ENCODE measurements around the gene RPS14. TPM values are rescaled to one million over a fixed set of nuclear protein-coding genes. Genes with fewer than 3 reads are reported as not detected.

The RPS14 gene
- total and polyA plus RNA-seq, 9 of the 15 experiments (the other 6 are each of a cell fraction or from before 2014, with no cell fraction given), result 1,824 to 5,983 (median 3,017) TPM

GRCh38 chr5:150411245-150411979 is 38.1 kb downstream of the RPS14 start:
- CTCF ChIA-PET (ENCODE audit: low intra/inter-chr PET ratio), result no interaction called here
- H3K36me3 ChIP-seq (ENCODE audit: control insufficient read depth, insufficient read depth, low read length), result no peaks in the 10 kb centered on the region
- H3K4me1 ChIP-seq (replicated peaks in 1 of 2; ENCODE audit: control insufficient read depth in 2 of 2, insufficient read depth in 2 of 2, low read length in 2 of 2), result peaks cover 4 to 12% of the 10 kb centered on the region in 2 experiments; a peak in 3 of 5 replicates
- no peak for ATAC-seq
- H2AFZ ChIP-seq (ENCODE audit: low read depth, low read length), result no peak overlapping the region
- 0 out of 2 replicates have a peak, but pooled peaks cover 5% of the 10 kb centered on the region for H4K20me1 ChIP-seq (replicated peaks; ENCODE audit: control insufficient read depth, insufficient read depth, low read length)
- H3K27ac ChIP-seq (ENCODE audit: extremely low read depth, low read depth, low read length), result no peak overlapping the region
- no peak for FAIRE-seq
- DNase-seq (ENCODE audit: extremely low read depth in 1 of 4, low spot score in 3 of 4), result no peak
- H3K9me1 ChIP-seq (ENCODE audit: control insufficient read depth, insufficient read depth, low read length), result no peaks in the 10 kb centered on the region
- no peak overlapping the region for H3K9ac ChIP-seq (ENCODE audit: insufficient read depth in 1 of 2, low read depth in 2 of 2, low read length in 2 of 2)
- 59% methylated on average over 5 of the region's 5 CpGs for WGBS (ENCODE audit: insufficient coverage, low coverage, missing lambda C conversion rate)
- H3K27me3 ChIP-seq (ENCODE audit: control insufficient read depth in 2 of 2, insufficient read depth in 2 of 2, low read length in 2 of 2), result peaks cover 2 to 8% of the 10 kb centered on the region in 2 experiments; a peak in 1 of 5 replicates
- BruUV-seq (replicated peaks), result no TSS peak
- intact Hi-C loops (cut with micrococcal nuclease), result no loop called here
- H3K4me3 ChIP-seq, result no peak overlapping the region
- no peaks in the 10 kb centered on the region for H3K9me3 ChIP-seq (replicated peaks; ENCODE audit: control insufficient read depth, insufficient read depth, low read depth, low read length)
- POLR2A ChIA-PET, result interaction anchor here (0.5 to 1.6 kb wide), 6 partner anchors 11 to 526 kb away, joined by 3 read pairs; no protein-coding TSS in a partner anchor
- H3K79me2 ChIP-seq (ENCODE audit: control insufficient read depth, insufficient read depth, low read length), result no peaks in the 10 kb centered on the region
- H3K4me2 ChIP-seq (ENCODE audit: insufficient read depth, low read length), result no peak overlapping the region
- in situ Hi-C loops (cut with MboI), result no loop called here
- TF ChIP-seq RFX5 (IDR thresholded peaks at IDR 0.05; ENCODE audit: low read depth, low read length) (peak; percentile 96), CREM (IDR thresholded peaks at IDR 0.05; ENCODE audit: low read depth) (peak; percentile 63), FOXA1 (IDR thresholded peaks at IDR 0.05; ENCODE audit: borderline replicate concordance) (no peak)

- Histone ChIP-seq H2AFZ (ENCODE audit: low read depth, low read length) (no peak overlapping the region), H3K36me3 (ENCODE audit: control insufficient read depth, insufficient read depth, low read length) (no peaks in the 10 kb centered on the region), H3K9me1 (ENCODE audit: control insufficient read depth, insufficient read depth, low read length) (no peaks in the 10 kb centered on the region), H3K4me3 (no peak overlapping the region), H4K20me1 (replicated peaks; ENCODE audit: control insufficient read depth, insufficient read depth, low read length) (0 out of 2 replicates have a peak, but pooled peaks cover 5% of the 10 kb centered on the region), H3K4me1 (replicated peaks in 1 of 2; ENCODE audit: control insufficient read depth in 2 of 2, insufficient read depth in 2 of 2, low read length in 2 of 2) (peaks cover 4 to 12% of the 10 kb centered on the region in 2 experiments; a peak in 3 of 5 replicates), H3K27me3 (ENCODE audit: control insufficient read depth in 2 of 2, insufficient read depth in 2 of 2, low read length in 2 of 2) (peaks cover 2 to 8% of the 10 kb centered on the region in 2 experiments; a peak in 1 of 5 replicates), H3K4me2 (ENCODE audit: insufficient read depth, low read length) (no peak overlapping the region), H3K9me3 (replicated peaks; ENCODE audit: control insufficient read depth, insufficient read depth, low read depth, low read length) (no peaks in the 10 kb centered on the region), H3K9ac (ENCODE audit: insufficient read depth in 1 of 2, low read depth in 2 of 2, low read length in 2 of 2) (no peak overlapping the region), H3K27ac (ENCODE audit: extremely low read depth, low read depth, low read length) (no peak overlapping the region), H3K79me2 (ENCODE audit: control insufficient read depth, insufficient read depth, low read length) (no peaks in the 10 kb centered on the region)
- in situ Hi-C loops (cut with MboI) (no loop called here), intact Hi-C loops (cut with micrococcal nuclease) (no loop called here)
- no TSS peak for BruUV-seq (replicated peaks)
- 30% methylated on average over 4 of the region's 4 CpGs for WGBS (ENCODE audit: insufficient coverage, low coverage, missing lambda C conversion rate)
- peak; percentile 73 for ATAC-seq
- DNase-seq (ENCODE audit: extremely low read depth in 1 of 4, low spot score in 3 of 4), result peak in 1 of 4 experiments; percentile 42
- ChIA-PET CTCF (ENCODE audit: low intra/inter-chr PET ratio) (no interaction called here), POLR2A (interaction anchor here (0.5 to 1.6 kb wide), 9 partner anchors 10 to 1489 kb away, joined by 3 read pairs; no protein-coding TSS in a partner anchor)
- FAIRE-seq, result peak; percentile 75
- TF ChIP-seq GTF2A2 (tag; IDR thresholded peaks at IDR 0.05) (no peak), ZSCAN32 (CRISPR knock-in tag; IDR thresholded peaks at IDR 0.05) (no peak), ZNF57 (CRISPR knock-in tag; IDR thresholded peaks at IDR 0.05) (no peak), ZNF280B (CRISPR knock-in tag; IDR thresholded peaks at IDR 0.05) (no peak), BRF1 (IDR thresholded peaks at IDR 0.05; ENCODE audit: borderline replicate concordance, extremely low read depth, insufficient read length) (no peak), FOS (IDR thresholded peaks at IDR 0.05; ENCODE audit: extremely low read depth, insufficient read length) (peak; percentile 68), EP400 (IDR thresholded peaks at IDR 0.05) (peak; percentile 23; the same call in 1 of the 2 replicates)
These were observed 38.9 kb downstream of the RPS14 start for GRCh38 chr5:150410524-150411244.
